RWPE2 (cell line): Measurements from ENCODE around the gene FRAS1.
"Not testable (repeated sequence)": the region's sequence is repeated elsewhere in the genome, so short reads cannot be mapped to it uniquely, and the experiment has no call there.

Experiments
- ATAC-seq: fragments of 200-7000 bp; cut with Tn5 transposase; 3 replicates; pipeline ENCODE4 v1.9.1; 2021; ENCODE audit warnings: low read depth
- DNase-seq: peaks from one replicate; pipeline ENCODE4 v3.0.0-alpha.2; 2020; ENCODE audit warnings: low spot score
- H3K27ac ChIP-seq: fragments of 450-650 bp; 2 replicates; pipeline ENCODE4 v1.5.1; 2017; ENCODE audit warnings: mild to moderate bottlenecking; ENCODE audit not compliant: poor library complexity, severe bottlenecking
- H3K27me3 ChIP-seq: fragments of 250-450 bp; sonication (Bioruptor Pico); 2 replicates; pipeline ENCODE4 v1.5.1; 2021; ENCODE audit warnings: mild to moderate bottlenecking, moderate library complexity; ENCODE audit not compliant: insufficient read depth, poor library complexity, severe bottlenecking
- H3K36me3 ChIP-seq: fragments of 250-450 bp; sonication (Bioruptor Pico); 2 replicates; pipeline ENCODE4 v1.5.1; 2020; ENCODE audit warnings: low read depth, mild to moderate bottlenecking, moderate library complexity
- H3K4me1 ChIP-seq: fragments of 250-450 bp; sonication (Bioruptor Pico); 2 replicates; pipeline ENCODE4 v1.5.1; 2021; ENCODE audit warnings: mild to moderate bottlenecking, moderate library complexity; ENCODE audit not compliant: insufficient read depth, poor library complexity, severe bottlenecking
- H3K4me3 ChIP-seq: fragments of 250-450 bp; sonication (Bioruptor Pico); 2 replicates; pipeline ENCODE4 v1.5.1; 2021; ENCODE audit warnings: mild to moderate bottlenecking, moderate library complexity; ENCODE audit not compliant: severe bottlenecking
- H3K9me3 ChIP-seq: fragments of 250-450 bp; sonication (Bioruptor Pico); 2 replicates; pipeline ENCODE4 v1.5.1; 2021; ENCODE audit warnings: mild to moderate bottlenecking, moderate library complexity; ENCODE audit not compliant: severe bottlenecking
- CTCF ChIP-seq: fragments of 450-650 bp; IDR thresholded peaks from one replicate; pipeline ENCODE4 v1.5.1; 2017; ENCODE audit warnings: mild to moderate bottlenecking, moderate library complexity; ENCODE audit not compliant: poor library complexity, severe bottlenecking

The FRAS1 gene

DNA sequence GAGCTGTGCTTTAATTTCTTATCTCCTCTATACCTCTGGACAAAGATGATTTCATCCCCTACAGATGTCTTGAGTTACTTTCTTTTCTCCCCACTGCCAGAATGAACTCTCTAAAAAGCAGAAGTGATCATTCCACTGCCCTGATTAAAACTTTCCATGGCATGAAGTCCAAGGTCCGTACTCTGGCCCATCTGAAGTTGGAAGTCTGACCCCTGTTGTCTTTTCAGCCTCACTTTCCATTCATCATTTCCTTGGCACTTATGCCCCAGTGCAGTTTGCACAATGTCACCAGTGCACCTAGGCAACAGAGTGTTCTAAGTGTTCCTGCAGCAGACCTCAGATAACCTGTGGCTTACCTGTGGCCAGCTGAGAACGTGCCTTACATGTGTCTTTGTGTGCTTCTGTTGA is 242.4 kb downstream of the FRAS1 start:
- DNase-seq (no peak), ATAC-seq (no peak)
- Histone ChIP-seq H3K9me3 (no peaks in the 10 kb centered on the region), H3K36me3 (no peaks in the 10 kb centered on the region), H3K27ac (no peak overlapping the region), H3K4me3 (no peak overlapping the region), H3K4me1 (no peaks in the 10 kb centered on the region), H3K27me3 (no peaks in the 10 kb centered on the region)
- TF ChIP-seq CTCF = no peak

GRCh38 chr4:78307263-78307662 is 250.1 kb downstream of the FRAS1 start:
- DNase-seq, H3K9me3 ChIP-seq, H3K27me3 ChIP-seq, H3K36me3 ChIP-seq, H3K4me1 ChIP-seq, ATAC-seq, H3K4me3 ChIP-seq, H3K27ac ChIP-seq: not testable (repeated sequence)

DNA sequence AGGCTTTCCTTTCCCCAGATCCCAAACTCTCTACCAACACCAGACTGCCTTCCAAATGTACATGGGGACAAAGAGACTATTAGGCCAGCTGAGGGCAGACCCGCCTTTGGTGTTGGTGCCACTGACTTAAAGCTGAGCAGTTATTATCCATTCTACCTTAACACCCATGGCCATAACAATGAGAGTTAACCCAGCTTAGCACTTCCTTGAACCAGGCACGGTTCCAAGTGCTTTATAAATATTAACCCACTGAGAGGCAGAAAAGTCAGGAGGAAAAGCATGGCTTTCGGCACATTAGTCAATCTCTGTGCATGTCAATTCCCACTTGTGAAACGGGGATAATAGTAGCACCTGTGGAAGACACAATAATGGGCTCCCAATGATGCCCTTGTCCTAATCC is 251.4 kb downstream of the FRAS1 start:
- Histone ChIP-seq H3K4me1 (no peaks in the 10 kb centered on the region), H3K9me3 (no peaks in the 10 kb centered on the region), H3K27ac (no peak overlapping the region), H3K36me3 (no peaks in the 10 kb centered on the region), H3K4me3 (no peak overlapping the region), H3K27me3 (no peaks in the 10 kb centered on the region)
- no peak for DNase-seq
- ATAC-seq = no peak
- no peak for TF ChIP-seq CTCF

- H3K4me3 ChIP-seq = no peak overlapping the region
- no peaks in the 10 kb centered on the region for H3K9me3 ChIP-seq
- H3K4me1 ChIP-seq = no peaks in the 10 kb centered on the region
- H3K36me3 ChIP-seq = no peaks in the 10 kb centered on the region
- H3K27me3 ChIP-seq = no peaks in the 10 kb centered on the region
- DNase-seq (no peak), ATAC-seq (no peak)
- TF ChIP-seq CTCF = no peak
- no peak overlapping the region for H3K27ac ChIP-seq
Observed at GRCh38 chr4:78309352-78309751, 252.2 kb downstream of the FRAS1 start.

DNA sequence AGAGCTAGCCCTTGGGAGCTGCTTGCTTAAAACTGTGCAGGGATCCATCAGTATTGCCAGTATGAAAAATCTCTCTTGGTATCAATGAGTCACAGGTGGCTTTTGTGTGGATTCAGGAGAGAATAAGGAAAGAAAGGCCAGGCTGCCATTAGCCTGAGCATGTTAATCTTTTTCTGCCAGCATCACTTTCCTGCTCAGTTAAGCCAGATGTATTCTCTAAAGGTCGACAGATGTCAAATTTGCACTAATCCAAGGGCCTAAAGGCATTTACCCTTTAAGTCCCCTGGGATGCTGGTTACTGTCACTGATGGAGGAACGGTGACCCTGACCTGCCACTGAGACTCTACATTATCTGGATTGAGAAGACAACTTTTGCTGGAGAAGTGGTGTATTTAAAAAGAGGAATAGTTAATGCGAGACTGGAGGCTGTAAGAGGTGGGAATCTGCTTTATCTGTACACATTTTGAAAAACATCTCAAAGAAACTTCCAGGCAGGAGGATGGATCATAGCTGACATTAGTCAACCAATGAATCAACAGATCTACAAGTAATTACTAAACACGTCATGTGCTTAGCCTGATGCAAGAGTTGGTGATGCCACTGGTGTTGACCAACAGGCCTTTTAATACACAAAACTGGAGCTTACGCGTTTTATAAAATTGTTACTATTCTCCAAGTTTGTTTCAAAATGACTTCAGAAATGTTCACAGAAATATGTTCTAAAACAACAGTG is 253.1 kb downstream of the FRAS1 start:
- Histone ChIP-seq H3K36me3 (no peaks in the 10 kb centered on the region), H3K4me3 (no peak overlapping the region), H3K27me3 (no peaks in the 10 kb centered on the region), H3K9me3 (no peaks in the 10 kb centered on the region), H3K27ac (no peak overlapping the region), H3K4me1 (no peaks in the 10 kb centered on the region)
- ATAC-seq = no peak
- no peak for DNase-seq
- no peak for TF ChIP-seq CTCF
